Measurements from ENCODE around the gene USP5.
A peak's percentile ranks its signal among the peaks of the same experiment; 100 is the strongest.
"Not testable (repeated sequence)": the region's sequence is repeated elsewhere in the genome, so short reads cannot be mapped to it uniquely, and the experiment has no call there.

USP5 gene

DNA sequence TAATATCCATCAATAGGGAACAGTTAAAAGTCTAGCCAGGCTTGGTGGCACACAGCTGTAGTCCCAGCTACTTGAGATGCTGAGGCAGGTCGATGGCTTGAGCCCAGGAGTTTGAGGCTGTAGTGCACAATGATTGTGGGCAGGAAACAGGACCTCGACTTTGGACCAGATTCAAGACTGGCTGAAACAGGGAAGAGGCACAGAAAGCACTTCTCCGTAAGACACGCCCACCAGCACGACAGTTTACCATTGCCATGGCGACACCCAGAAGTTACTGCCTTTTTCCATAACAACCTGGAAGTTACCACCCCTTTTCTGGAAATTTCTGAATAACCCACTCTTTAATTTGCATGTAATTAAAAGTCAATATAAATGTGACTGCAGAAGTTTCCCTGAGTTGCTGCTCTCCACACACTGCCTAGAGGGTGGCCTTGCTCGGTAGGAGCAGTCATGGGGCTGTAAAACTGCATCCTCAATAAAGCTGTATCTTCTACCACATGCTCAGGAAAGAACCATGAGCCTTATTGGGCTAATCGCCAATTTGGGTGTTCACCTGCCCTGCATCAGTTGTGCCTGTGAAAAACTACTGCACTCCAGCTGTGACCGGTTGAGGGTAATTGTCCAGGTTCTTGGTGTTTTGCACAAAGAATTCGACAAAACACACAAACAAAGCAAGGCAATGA is 48.0 kb downstream of the USP5 start:
- no peaks in the 10 kb centered on the region for H3K9me3 ChIP-seq (ENCODE audit: low read length)
- H3K27ac ChIP-seq (ENCODE audit: low read depth, low read length) = no peak overlapping the region
- H3K4me1 ChIP-seq (ENCODE audit: insufficient read depth, low read length) = peaks cover 12% of the 10 kb centered on the region
- no peaks in the 10 kb centered on the region for H3K27me3 ChIP-seq (ENCODE audit: control insufficient read depth in 1 of 2, insufficient read depth in 2 of 2, low read length in 2 of 2)
- no peak overlapping the region for H3K4me3 ChIP-seq (ENCODE audit: low read depth in 1 of 2, low read length in 2 of 2)
- H3K9ac ChIP-seq (ENCODE audit: low read length) = no peak overlapping the region
- no peaks in the 10 kb centered on the region for H3K36me3 ChIP-seq (ENCODE audit: insufficient read depth, low read length)

DNA sequence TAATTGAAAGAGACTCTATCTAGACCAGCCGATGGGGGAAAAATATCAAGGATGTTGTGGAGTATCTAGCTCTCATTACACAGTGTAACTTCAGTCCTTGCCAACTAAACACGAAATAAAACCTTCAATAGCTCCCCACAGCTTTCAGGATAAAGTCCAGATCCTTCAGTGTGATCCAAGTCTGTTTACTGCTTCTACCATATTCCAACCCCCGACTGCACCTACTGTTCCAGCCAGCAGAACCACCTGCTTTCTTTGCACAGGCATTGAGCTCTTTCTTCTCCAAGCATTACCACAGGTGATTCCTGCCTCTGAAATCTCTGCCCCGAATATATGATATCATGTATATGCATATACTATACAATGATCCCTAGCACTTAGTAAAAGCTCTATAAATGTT is 50.5 kb downstream of the USP5 start:
- Histone ChIP-seq H3K9ac (ENCODE audit: low read length) (no peak overlapping the region), H3K9me3 (ENCODE audit: low read length) (no peaks in the 10 kb centered on the region), H3K27ac (ENCODE audit: low read depth, low read length) (no peak overlapping the region), H3K27me3 (ENCODE audit: control insufficient read depth in 1 of 2, insufficient read depth in 2 of 2, low read length in 2 of 2) (no peaks in the 10 kb centered on the region), H3K4me1 (ENCODE audit: insufficient read depth, low read length) (peaks cover 17% of the 10 kb centered on the region), H3K4me3 (ENCODE audit: low read depth in 1 of 2, low read length in 2 of 2) (no peak overlapping the region), H3K36me3 (ENCODE audit: insufficient read depth, low read length) (peaks cover 4% of the 10 kb centered on the region)

DNA sequence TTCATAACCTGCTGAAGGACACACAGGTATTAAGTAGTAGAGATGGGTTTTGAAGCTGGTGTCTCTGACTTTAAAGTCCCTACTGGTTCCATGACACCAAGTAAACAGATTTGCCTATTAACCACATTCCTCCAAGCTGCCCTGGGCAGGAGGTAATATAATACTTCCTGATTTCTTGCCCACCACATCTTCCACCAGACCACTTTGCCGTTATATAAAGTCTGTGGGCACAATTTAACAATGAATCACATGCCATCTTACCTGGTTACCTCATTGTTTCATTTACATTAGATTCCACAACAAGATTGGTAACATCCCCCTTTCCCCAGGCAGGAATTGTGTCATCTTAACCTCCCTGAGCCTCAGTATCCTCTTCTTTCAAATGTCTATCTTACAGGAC is 51.8 kb downstream of the USP5 start:
- Histone ChIP-seq H3K27ac (ENCODE audit: low read depth, low read length) (no peak overlapping the region), H3K36me3 (ENCODE audit: insufficient read depth, low read length) (peaks cover 4% of the 10 kb centered on the region)

DNA sequence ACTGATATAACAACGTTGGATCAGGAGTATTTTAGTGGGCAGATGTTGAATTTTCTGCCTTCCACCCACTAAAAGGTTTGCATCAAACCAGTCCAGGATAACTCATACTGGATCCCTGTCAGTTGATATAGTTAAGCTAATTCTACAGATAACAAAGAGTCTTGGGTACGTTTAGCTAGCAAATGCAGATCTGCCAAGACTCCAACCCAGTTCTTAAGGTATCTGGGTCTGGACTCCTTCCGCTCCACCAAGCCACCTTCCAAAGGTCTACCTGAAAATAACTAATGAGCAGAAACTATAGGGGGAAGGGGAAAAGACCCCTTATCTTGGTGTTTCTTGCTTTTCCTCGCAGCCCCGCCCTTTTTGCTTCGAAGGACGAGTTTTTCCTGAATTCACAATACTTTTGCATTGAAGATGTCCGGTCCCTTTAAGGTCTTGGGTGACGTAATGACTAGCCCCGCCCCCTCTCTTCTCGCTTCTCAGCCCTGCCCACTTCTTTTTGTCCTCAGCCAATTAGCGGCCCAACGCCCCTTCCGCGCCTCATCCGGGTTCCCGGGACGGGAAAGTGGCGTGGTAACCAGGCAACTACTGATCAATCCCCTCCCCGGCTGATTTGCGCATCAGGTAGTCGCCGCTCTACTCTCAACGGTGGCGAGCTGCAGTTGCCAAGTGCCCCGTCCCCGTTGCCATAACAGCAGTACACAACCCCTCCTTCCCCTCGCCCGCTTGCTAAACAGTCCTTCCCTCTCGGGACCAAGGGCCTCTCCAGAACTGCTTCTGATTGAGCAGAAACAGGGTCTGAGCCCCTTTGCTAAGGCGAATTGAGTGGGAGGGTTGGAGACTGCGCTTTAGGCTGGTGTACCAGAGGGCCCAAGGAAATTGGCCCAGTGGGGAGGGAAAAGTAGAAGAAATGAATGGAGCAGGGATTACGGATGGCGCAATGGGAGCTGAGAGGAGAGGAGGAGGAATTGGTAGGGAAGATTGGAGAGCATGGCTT is 52.6 kb downstream of the USP5 start, which contains the start of gene LRRC23:
LRRC23 (plus strand) TSS at position 543 of the 997 bp plus-strand sequence. CDS start 812 bp downstream, outside the sequence.
- Histone ChIP-seq H3K36me3 (ENCODE audit: insufficient read depth, low read length) (peaks cover 4% of the 10 kb centered on the region), H3K27me3 (ENCODE audit: control insufficient read depth in 1 of 2, insufficient read depth in 2 of 2, low read length in 2 of 2) (no peaks in the 10 kb centered on the region), H3K9me3 (ENCODE audit: low read length) (no peaks in the 10 kb centered on the region), H3K27ac (ENCODE audit: low read depth, low read length) (peak within 1 kb of the TSS; percentile 89), H3K4me3 (ENCODE audit: low read depth in 1 of 2, low read length in 2 of 2) (peak within 1 kb of the TSS; percentile 63 to 96), H3K4me1 (ENCODE audit: insufficient read depth, low read length) (peaks cover 15% of the 10 kb centered on the region), H3K9ac (ENCODE audit: low read length) (peak within 1 kb of the TSS; percentile 90)

More for the DNA sequence above, 51.8 kb downstream of the USP5 start:
- no peak overlapping the region for H3K9ac ChIP-seq (ENCODE audit: low read length)
- H3K27me3 ChIP-seq (ENCODE audit: control insufficient read depth in 1 of 2, insufficient read depth in 2 of 2, low read length in 2 of 2) = no peaks in the 10 kb centered on the region
- no peaks in the 10 kb centered on the region for H3K9me3 ChIP-seq (ENCODE audit: low read length)
- no peak overlapping the region for H3K4me3 ChIP-seq (ENCODE audit: low read depth in 1 of 2, low read length in 2 of 2)
- peaks cover 17% of the 10 kb centered on the region for H3K4me1 ChIP-seq (ENCODE audit: insufficient read depth, low read length)

DNA sequence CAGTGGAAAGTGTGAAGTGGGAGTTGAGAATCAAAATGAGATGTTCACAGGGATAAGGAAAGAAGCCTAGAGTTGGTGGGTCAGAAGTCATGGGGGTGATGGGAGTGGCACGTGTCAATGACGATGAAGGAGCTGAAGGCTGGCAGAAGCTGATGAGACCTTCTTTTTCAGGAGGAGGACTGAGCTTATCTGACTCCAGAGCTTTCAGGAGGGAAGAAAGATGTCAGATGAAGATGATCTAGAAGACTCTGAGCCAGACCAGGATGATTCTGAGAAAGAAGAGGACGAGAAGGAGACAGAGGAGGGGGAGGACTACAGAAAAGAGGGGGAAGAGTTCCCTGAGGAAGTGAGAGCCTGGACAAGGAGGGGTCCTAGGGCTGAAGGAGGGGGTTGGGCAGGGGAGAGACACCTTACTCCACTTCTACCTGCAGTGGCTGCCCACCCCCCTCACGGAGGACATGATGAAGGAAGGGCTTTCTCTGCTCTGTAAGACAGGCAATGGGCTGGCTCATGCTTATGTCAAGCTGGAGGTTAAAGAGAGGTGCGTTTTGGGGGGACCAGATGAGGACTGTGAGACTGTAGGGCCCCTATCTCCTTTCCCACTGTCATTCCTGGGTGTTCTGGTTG is 53.6 kb downstream of the USP5 start:
- H3K9me3 ChIP-seq (ENCODE audit: low read length) = no peaks in the 10 kb centered on the region
- peaks cover 4% of the 10 kb centered on the region for H3K36me3 ChIP-seq (ENCODE audit: insufficient read depth, low read length)
- peaks cover 13% of the 10 kb centered on the region for H3K4me1 ChIP-seq (ENCODE audit: insufficient read depth, low read length)
- H3K27me3 ChIP-seq (ENCODE audit: control insufficient read depth in 1 of 2, insufficient read depth in 2 of 2, low read length in 2 of 2) = no peaks in the 10 kb centered on the region
- H3K4me3 ChIP-seq (ENCODE audit: low read depth in 1 of 2, low read length in 2 of 2) = peak overlapping the region in 1 of 2 donors; percentile 96
- H3K27ac ChIP-seq (ENCODE audit: low read depth, low read length) = no peak overlapping the region
- H3K9ac ChIP-seq (ENCODE audit: low read length) = peak overlapping the region; percentile 90

DNA sequence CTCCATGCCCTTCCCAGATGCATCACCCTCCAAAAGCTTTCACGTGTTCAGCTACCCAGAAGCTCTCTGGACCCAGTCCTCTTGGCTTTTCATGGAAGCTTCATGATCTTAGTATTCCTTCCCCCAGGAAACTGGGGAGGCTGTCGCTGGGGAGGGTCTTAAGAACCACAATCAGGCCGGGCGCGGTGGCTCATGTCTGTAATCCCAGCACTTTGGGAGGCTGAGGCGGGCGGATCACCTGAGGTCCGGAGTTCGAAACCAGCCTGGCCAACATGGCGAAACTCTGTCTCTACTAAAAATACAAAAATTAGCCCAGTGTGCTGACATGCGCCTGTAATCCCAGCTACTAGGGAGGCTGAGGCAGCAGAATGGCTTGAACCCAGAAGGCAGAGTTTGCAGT is 56.2 kb downstream of the USP5 start:
- peaks cover 13% of the 10 kb centered on the region for H3K4me1 ChIP-seq (ENCODE audit: insufficient read depth, low read length)
- not testable (repeated sequence) for H3K9ac ChIP-seq (ENCODE audit: low read length); H3K36me3 ChIP-seq (ENCODE audit: insufficient read depth, low read length); H3K27ac ChIP-seq (ENCODE audit: low read depth, low read length); H3K4me3 ChIP-seq (ENCODE audit: low read depth in 1 of 2, low read length in 2 of 2); H3K9me3 ChIP-seq (ENCODE audit: low read length); H3K27me3 ChIP-seq (ENCODE audit: control insufficient read depth in 1 of 2, insufficient read depth in 2 of 2, low read length in 2 of 2)

DNA sequence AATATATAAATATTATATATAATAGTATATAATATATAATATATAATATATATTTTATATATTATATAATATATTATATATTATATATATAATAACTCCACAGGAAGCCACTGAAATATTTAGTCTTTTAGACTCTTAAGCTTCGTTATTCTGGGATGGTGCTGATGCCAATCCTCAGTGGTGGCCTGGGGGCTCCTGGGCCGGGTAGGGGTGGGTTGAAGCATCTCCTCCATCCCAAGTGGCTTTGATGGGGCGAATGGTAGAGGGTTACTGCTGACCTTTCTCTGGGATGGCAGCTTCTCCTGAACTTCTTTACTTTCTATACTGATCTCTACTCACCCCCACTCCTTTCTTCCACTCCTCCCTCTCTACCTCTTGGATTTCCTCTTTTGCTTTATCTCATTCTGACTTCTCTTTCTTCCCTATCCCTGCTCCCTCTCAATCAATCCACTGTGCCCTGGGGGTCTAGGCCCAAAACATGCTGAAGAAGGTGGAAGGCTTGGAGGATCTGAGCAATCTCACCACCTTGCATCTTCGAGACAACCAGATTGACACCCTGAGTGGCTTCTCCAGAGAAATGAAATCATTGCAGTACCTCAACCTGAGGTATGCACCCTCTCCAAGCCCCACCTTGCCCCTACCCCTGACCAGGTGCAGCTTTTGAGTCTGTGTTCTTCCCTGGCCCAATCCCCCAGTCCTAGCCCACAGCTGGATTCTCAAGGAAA is 57.6 kb downstream of the USP5 start:
- no peaks in the 10 kb centered on the region for H3K9me3 ChIP-seq (ENCODE audit: low read length)
- peaks cover 4% of the 10 kb centered on the region for H3K36me3 ChIP-seq (ENCODE audit: insufficient read depth, low read length)
- H3K27me3 ChIP-seq (ENCODE audit: control insufficient read depth in 1 of 2, insufficient read depth in 2 of 2, low read length in 2 of 2) = no peaks in the 10 kb centered on the region
- H3K27ac ChIP-seq (ENCODE audit: low read depth, low read length) = no peak overlapping the region
- peaks cover 12% of the 10 kb centered on the region for H3K4me1 ChIP-seq (ENCODE audit: insufficient read depth, low read length)
- H3K9ac ChIP-seq (ENCODE audit: low read length) = no peak overlapping the region
- H3K4me3 ChIP-seq (ENCODE audit: low read depth in 1 of 2, low read length in 2 of 2) = no peak overlapping the region

DNA sequence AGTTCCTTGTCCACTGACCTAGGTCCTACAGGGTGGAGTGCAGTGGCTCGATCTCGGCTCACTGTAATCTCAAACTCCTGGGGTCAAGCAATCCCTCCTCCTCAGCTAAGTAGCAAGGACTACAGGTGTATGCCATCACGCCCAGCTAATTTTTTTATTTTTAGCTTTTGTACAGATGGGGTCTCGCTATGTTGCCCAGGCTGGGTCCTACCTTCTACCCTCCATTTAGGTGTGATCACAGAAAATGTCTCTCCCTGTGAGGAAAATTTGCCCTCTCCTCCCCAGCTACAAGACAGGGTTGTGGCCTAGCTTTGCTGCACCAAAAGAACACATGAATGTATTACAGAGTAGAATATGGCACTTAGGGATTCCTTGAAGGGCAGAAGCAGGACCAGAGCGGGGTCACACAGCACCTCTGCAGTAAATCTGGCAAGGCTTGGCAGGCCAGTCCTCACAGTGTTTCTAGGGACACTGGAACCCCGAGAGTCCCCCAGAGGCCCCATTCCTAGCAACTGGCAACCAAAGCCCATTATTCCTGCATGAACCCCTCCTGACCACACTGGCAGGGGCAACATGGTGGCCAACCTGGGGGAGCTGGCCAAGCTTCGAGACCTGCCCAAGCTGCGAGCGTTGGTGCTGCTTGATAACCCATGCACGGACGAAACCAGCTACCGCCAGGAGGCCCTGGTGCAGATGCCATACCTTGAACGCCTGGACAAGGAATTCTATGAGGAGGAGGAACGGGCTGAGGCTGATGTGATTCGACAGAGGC is 60.4 kb downstream of the USP5 start:
- Histone ChIP-seq H3K9ac (ENCODE audit: low read length) (no peak overlapping the region), H3K4me3 (ENCODE audit: low read depth in 1 of 2, low read length in 2 of 2) (no peak overlapping the region), H3K9me3 (ENCODE audit: low read length) (no peaks in the 10 kb centered on the region), H3K27me3 (ENCODE audit: control insufficient read depth in 1 of 2, insufficient read depth in 2 of 2, low read length in 2 of 2) (no peaks in the 10 kb centered on the region), H3K4me1 (ENCODE audit: insufficient read depth, low read length) (peaks cover 11% of the 10 kb centered on the region), H3K27ac (ENCODE audit: low read depth, low read length) (no peak overlapping the region), H3K36me3 (ENCODE audit: insufficient read depth, low read length) (peaks cover 4% of the 10 kb centered on the region)

DNA sequence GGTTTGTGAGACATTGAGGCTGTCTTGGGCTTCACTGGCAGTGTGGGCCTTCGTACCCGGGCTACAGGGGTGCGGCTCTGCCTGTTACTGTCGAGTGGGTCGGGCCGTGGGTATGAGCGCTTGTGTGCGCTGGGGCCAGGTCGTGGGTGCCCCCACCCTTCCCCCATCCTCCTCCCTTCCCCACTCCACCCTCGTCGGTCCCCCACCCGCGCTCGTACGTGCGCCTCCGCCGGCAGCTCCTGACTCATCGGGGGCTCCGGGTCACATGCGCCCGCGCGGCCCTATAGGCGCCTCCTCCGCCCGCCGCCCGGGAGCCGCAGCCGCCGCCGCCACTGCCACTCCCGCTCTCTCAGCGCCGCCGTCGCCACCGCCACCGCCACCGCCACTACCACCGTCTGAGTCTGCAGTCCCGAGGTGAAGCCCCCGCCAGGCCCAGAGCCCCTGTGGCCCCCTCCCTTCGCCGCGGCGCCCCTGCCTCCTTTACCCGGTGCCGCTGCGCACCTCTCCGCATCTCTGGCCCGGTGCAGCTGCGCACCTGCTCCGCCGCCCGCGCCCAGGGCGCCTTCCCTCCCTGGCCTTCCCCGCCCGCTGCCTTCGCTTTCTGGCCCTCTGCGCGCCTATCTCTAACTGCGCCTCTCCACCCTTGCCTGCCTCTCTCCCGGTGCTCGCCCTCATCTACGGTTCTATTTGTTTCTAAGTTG is 62.4 kb downstream of the USP5 start, which contains the start of gene ENO2:
ENO2 (plus strand) TSS at position 335 of the 701 bp plus-strand sequence. CDS start 1,253 bp downstream, outside the sequence.
- peak within 1 kb of the TSS; percentile 87 for H3K27ac ChIP-seq (ENCODE audit: low read depth, low read length)
- no peaks in the 10 kb centered on the region for H3K27me3 ChIP-seq (ENCODE audit: control insufficient read depth in 1 of 2, insufficient read depth in 2 of 2, low read length in 2 of 2)
- H3K4me1 ChIP-seq (ENCODE audit: insufficient read depth, low read length) = peaks cover 11% of the 10 kb centered on the region
- no peaks in the 10 kb centered on the region for H3K9me3 ChIP-seq (ENCODE audit: low read length)
- peak within 1 kb of the TSS; percentile 81 for H3K9ac ChIP-seq (ENCODE audit: low read length)
- peaks cover 4% of the 10 kb centered on the region for H3K36me3 ChIP-seq (ENCODE audit: insufficient read depth, low read length)
- H3K4me3 ChIP-seq (ENCODE audit: low read depth in 1 of 2, low read length in 2 of 2) = peak within 1 kb of the TSS; percentile 68 to 81

Data from muscle layer of colon (tissue), 2 donors.